ENCODE data around the gene ABCC1.
"Not testable (repeated sequence)": the region's sequence is repeated elsewhere in the genome, so short reads cannot be mapped to it uniquely, and the experiment has no call there.

Gene ABCC1

GRCh38 chr16:16148755-16149154 lies 199.3 kb downstream of the ABCC1 start:
- no peak for DNase-seq (ENCODE audit: low read depth)
- TF ChIP-seq, protein P1, sequence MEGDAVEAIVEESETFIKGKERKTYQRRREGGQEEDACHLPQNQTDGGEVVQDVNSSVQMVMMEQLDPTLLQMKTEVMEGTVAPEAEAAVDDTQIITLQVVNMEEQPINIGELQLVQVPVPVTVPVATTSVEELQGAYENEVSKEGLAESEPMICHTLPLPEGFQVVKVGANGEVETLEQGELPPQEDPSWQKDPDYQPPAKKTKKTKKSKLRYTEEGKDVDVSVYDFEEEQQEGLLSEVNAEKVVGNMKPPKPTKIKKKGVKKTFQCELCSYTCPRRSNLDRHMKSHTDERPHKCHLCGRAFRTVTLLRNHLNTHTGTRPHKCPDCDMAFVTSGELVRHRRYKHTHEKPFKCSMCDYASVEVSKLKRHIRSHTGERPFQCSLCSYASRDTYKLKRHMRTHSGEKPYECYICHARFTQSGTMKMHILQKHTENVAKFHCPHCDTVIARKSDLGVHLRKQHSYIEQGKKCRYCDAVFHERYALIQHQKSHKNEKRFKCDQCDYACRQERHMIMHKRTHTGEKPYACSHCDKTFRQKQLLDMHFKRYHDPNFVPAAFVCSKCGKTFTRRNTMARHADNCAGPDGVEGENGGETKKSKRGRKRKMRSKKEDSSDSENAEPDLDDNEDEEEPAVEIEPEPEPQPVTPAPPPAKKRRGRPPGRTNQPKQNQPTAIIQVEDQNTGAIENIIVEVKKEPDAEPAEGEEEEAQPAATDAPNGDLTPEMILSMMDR (IDR thresholded peaks at IDR 0.05; ENCODE audit: control insufficient read depth, insufficient read depth, low read depth, low read length, missing control alignments), result no peak
- no peak overlapping the region for H3K4me3 ChIP-seq (ENCODE audit: control insufficient read depth, low read depth, low read length)

DNA sequence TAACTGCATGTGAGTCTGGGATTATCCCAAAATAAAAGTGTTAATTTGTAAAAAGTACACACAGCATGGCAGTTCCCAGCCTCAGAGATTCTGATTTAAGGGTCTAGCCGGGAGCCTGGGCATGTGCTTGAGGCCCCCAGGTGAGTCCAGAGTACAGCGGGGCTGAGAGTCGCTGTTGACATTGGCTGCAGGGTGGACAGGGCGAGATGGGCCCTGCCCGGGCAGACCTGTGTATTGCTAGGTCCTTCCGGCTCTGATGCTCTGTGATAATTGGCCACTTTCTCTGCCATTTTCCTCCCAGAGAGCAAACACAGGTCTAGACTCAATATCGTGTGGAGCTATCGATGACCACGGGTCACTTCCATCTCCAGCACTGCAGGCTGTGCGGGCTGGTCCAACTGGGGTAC lies 200.3 kb downstream of the ABCC1 start:
- H3K4me3 ChIP-seq (ENCODE audit: control insufficient read depth, low read depth, low read length), result no peak overlapping the region
- no peak for DNase-seq (ENCODE audit: low read depth)
- TF ChIP-seq, protein P1 (IDR thresholded peaks at IDR 0.05; ENCODE audit: control insufficient read depth, insufficient read depth, low read depth, low read length, missing control alignments), result no peak

- TF ChIP-seq, protein P1 (IDR thresholded peaks at IDR 0.05; ENCODE audit: control insufficient read depth, insufficient read depth, low read depth, low read length, missing control alignments), result no peak
- no peak for DNase-seq (ENCODE audit: low read depth)
Observed at GRCh38 chr16:16150117-16150877, 200.9 kb downstream of the ABCC1 start.

GRCh38 chr16:16150878-16151152 lies 201.4 kb downstream of the ABCC1 start:
- TF ChIP-seq, protein P1 (IDR thresholded peaks at IDR 0.05; ENCODE audit: control insufficient read depth, insufficient read depth, low read depth, low read length, missing control alignments), result no peak
- no peak overlapping the region for H3K4me3 ChIP-seq (ENCODE audit: control insufficient read depth, low read depth, low read length)
- DNase-seq (ENCODE audit: low read depth), result no peak

More at GRCh38 chr16:16150117-16150877, 200.9 kb downstream of the ABCC1 start:
- no peak overlapping the region for H3K4me3 ChIP-seq (ENCODE audit: control insufficient read depth, low read depth, low read length)

DNA sequence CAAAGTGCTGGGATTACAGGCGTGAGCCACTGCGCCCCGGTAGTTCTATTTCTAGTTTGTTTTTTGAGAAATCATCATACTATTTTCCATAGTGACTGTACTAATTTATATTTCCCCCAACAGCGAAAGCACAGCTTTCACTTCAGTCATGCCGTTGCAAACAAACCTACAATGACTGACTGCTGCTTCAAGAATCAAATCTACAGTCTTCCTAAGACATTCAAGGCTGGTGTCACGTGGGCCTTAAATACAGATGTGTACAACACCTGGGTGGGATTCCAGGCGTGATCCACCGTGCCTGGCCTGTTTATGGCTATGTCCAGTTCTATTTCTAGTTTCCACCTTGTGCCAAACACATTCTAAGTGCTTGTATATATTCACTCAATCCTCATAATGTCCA lies 201.9 kb downstream of the ABCC1 start:
- TF ChIP-seq, protein P1 (IDR thresholded peaks at IDR 0.05; ENCODE audit: control insufficient read depth, insufficient read depth, low read depth, low read length, missing control alignments), result no peak
- no peak overlapping the region for H3K4me3 ChIP-seq (ENCODE audit: control insufficient read depth, low read depth, low read length)
- DNase-seq (ENCODE audit: low read depth), result no peak

- DNase-seq (ENCODE audit: low read depth), result not testable (repeated sequence)
Observed at GRCh38 chr16:16153000-16153399, 203.6 kb downstream of the ABCC1 start.

GRCh38 chr16:16154281-16154951 lies 205.0 kb downstream of the ABCC1 start:
- no peak for DNase-seq (ENCODE audit: low read depth)
- TF ChIP-seq, protein P1 (IDR thresholded peaks at IDR 0.05; ENCODE audit: control insufficient read depth, insufficient read depth, low read depth, low read length, missing control alignments), result no peak
- H3K4me3 ChIP-seq (ENCODE audit: control insufficient read depth, low read depth, low read length), result no peak overlapping the region

More at GRCh38 chr16:16153000-16153399, 203.6 kb downstream of the ABCC1 start:
- H3K4me3 ChIP-seq (ENCODE audit: control insufficient read depth, low read depth, low read length), result not testable (repeated sequence)
